Thyroid gland (tissue), 4 donors: ENCODE results near the gene CNTLN. TPM values are rescaled to one million over a fixed set of nuclear protein-coding genes. Genes with fewer than 3 reads are reported as not detected.

ENCODE experiments used
- DNase-seq, 2 donors: peaks; one replicate each; pipeline ENCODE4 v3.0.0-alpha.2; 2019
- H3K27ac ChIP-seq, 3 donors: fragments of 200-600 bp; sonication (generic); 1 replicate in 2 of 3; 2 replicates in 1 of 3; pipeline ENCODE4 v1.5.1; 2016 to 2019; ENCODE audit warnings: mild to moderate bottlenecking in 1 of 3, moderate library complexity in 1 of 3
- H3K27me3 ChIP-seq: fragments of 200-600 bp; sonication (generic); one replicate; pipeline ENCODE4 v1.5.1; 2019
- H3K36me3 ChIP-seq, 2 donors: fragments of 200-600 bp; sonication (generic); one replicate each; pipeline ENCODE4 v1.5.1; 2016 to 2019
- H3K4me1 ChIP-seq, 2 donors: fragments of 200-600 bp; sonication (generic); one replicate each; pipeline ENCODE4 v1.5.1; 2017 to 2019
- H3K4me3 ChIP-seq, 3 donors: fragments of 200-600 bp; sonication (generic); replicated peaks in 1 of 3; 1 replicate in 2 of 3; 2 replicates in 1 of 3; pipeline ENCODE4 v1.5.1; 2016; ENCODE audit warnings: mild to moderate bottlenecking in 1 of 3
- H3K9me3 ChIP-seq: fragments of 200-600 bp; sonication (generic); one replicate; pipeline ENCODE4 v1.5.1; 2017
- POLR2A ChIP-seq, 2 donors: fragments of 450-650 bp; IDR thresholded peaks; one replicate each; pipeline ENCODE4 v1.6.1; 2017; ENCODE audit warnings: antibody characterized with exemption in 2 of 2, mild to moderate bottlenecking in 2 of 2, moderate library complexity in 1 of 2
- WGBS, 2 donors: methylation state at CpG; one replicate each; pipeline ENCODE4 v1.1.5; 2017; 5-methylcytosine and 5-hydroxymethylcytosine counted together
- intact Hi-C: fragments of 100-400 bp; cut with DNase I; formaldehyde crosslinking; loops from one replicate; pipeline ENCODE4 v1.15.1; 2023
- total RNA-seq, 4 donors: library from RNA; depleted of rRNA; stranded (reverse); fragments of >200 nt; gene quantifications; one replicate each; pipeline ENCODE4 v1.2.3, GENCODE V29; 2016
- TF ChIP-seq, protein P1 (sequence below), 6 experiments: fragments of 200-600 bp in 3 of 6; fragments of 450-650 bp in 3 of 6; sonication (generic) in 3 of 6; IDR thresholded peaks; one replicate each; pipeline ENCODE4 v1.5.1; 2016 to 2019; ENCODE audit warnings: antibody characterized with exemption in 6 of 6, mild to moderate bottlenecking in 2 of 6, inconsistent platforms in 1 of 6, moderate library complexity in 1 of 6

The CNTLN gene
- total RNA-seq, 4 donors from 2014 or later: 10.0 to 16.1 (median 12.2) TPM

DNA sequence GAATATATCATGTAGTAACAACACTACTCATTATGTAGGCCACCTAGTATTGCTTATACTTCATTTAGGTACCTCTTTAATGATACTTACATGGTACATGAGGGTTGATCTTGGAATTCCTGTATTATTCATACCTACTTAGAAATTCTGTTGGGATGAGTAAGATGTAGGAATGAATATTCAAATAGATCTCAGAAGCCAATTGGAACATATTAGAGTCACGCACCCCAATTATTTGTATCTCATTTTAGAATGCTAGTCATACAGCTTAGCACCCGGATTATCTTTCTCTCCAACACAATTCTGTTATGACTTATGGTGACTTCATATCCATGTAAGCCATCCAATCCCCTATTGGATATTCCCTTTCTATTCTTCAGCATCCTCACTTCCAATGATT is 337.3 kb downstream of the CNTLN start:
- Histone ChIP-seq H3K4me1 (no peaks in the 10 kb centered on the region), H3K27me3 (no peaks in the 10 kb centered on the region), H3K36me3 (no peaks in the 10 kb centered on the region), H3K4me3 (no peak overlapping the region), H3K9me3 (no peaks in the 10 kb centered on the region), H3K27ac (no peak overlapping the region)
- intact Hi-C loops: no loop called here
- TF ChIP-seq, protein P1, sequence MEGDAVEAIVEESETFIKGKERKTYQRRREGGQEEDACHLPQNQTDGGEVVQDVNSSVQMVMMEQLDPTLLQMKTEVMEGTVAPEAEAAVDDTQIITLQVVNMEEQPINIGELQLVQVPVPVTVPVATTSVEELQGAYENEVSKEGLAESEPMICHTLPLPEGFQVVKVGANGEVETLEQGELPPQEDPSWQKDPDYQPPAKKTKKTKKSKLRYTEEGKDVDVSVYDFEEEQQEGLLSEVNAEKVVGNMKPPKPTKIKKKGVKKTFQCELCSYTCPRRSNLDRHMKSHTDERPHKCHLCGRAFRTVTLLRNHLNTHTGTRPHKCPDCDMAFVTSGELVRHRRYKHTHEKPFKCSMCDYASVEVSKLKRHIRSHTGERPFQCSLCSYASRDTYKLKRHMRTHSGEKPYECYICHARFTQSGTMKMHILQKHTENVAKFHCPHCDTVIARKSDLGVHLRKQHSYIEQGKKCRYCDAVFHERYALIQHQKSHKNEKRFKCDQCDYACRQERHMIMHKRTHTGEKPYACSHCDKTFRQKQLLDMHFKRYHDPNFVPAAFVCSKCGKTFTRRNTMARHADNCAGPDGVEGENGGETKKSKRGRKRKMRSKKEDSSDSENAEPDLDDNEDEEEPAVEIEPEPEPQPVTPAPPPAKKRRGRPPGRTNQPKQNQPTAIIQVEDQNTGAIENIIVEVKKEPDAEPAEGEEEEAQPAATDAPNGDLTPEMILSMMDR (IDR thresholded peaks at IDR 0.05): no peak
- TF ChIP-seq POLR2A (IDR thresholded peaks at IDR 0.05): no peak
- no peak for DNase-seq
- 96 to 97% methylated on average over 2 of the region's 2 CpGs for WGBS, 2 donors

DNA sequence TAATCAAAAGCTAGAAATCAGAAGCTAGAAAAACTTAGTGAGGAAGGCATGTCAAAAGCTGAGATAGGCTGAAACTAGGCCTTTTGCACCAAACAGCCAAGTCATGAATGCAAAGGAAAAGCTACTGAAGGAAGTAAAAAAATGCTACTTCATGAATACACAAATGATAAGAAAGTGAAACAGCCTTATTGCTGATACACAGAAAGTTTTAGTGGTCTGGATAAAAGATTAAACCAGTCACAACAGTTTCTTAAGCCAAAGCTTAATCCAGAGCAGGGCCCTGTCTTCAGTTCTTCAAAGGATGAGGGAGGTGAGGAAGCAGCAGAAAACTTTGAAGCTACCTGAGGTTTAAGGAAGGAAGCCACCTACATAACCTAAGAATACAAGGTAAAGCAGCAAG is 341.6 kb downstream of the CNTLN start:
- H3K9me3 ChIP-seq: no peaks in the 10 kb centered on the region
- H3K36me3 ChIP-seq: no peaks in the 10 kb centered on the region
- no peak for DNase-seq
- no peaks in the 10 kb centered on the region for H3K4me1 ChIP-seq
- TF ChIP-seq POLR2A (IDR thresholded peaks at IDR 0.05): no peak
- TF ChIP-seq, protein P1 (IDR thresholded peaks at IDR 0.05): no peak
- no peaks in the 10 kb centered on the region for H3K27me3 ChIP-seq
- no peak overlapping the region for H3K27ac ChIP-seq
- intact Hi-C loops: no loop called here
- no peak overlapping the region for H3K4me3 ChIP-seq

DNA sequence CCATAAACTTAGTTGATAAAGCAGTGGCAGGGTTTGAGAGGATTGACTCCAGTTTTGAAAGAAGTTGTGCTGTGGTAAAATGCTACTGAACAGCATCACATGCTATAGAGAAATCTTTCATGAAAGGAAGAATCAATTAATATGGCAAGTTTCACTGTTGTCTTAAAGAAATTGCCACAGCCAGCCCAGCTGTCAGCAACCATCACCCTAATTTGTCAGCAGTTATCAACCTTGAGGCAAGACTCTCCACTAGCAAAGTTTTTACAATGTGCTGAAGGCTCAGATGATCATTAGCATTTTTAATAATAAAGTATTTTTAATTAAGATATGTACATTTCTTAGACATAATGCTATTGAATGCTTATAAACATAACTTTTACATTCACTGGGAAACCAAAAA is 343.0 kb downstream of the CNTLN start:
- Histone ChIP-seq H3K27ac (no peak overlapping the region), H3K36me3 (no peaks in the 10 kb centered on the region), H3K9me3 (no peaks in the 10 kb centered on the region), H3K4me3 (no peak overlapping the region), H3K27me3 (no peaks in the 10 kb centered on the region), H3K4me1 (no peaks in the 10 kb centered on the region)
- TF ChIP-seq POLR2A (IDR thresholded peaks at IDR 0.05): no peak
- TF ChIP-seq, protein P1 (IDR thresholded peaks at IDR 0.05): no peak
- no peak for DNase-seq
- intact Hi-C loops: no loop called here

DNA sequence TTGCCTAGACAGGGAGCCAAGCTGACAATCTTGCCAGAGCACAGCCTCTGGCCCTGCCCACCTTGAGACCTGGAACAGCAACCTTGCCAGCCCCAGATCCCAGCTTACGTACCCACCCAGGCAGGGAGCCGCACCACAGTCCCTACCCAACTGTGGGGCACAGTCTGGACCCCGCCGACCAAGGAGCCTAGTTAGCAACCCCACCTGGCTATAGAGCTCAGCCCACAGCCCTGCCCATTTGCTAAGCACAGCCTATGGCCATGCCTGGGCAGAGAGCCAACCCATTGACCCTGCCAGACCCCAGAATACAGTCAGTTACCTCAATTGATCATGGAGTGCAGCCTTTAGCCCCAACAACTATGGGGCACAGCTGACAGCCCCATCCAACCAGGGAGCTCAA is 346.1 kb downstream of the CNTLN start:
- 96 to 100% methylated on average over 4 of the region's 4 CpGs for WGBS, 2 donors
- Histone ChIP-seq H3K36me3 (no peaks in the 10 kb centered on the region), H3K9me3 (no peaks in the 10 kb centered on the region), H3K27me3 (no peaks in the 10 kb centered on the region), H3K27ac (no peak overlapping the region), H3K4me3 (no peak overlapping the region), H3K4me1 (no peaks in the 10 kb centered on the region)
- intact Hi-C loops: no loop called here
- peak in 1 of 2 donors; percentile 1 for DNase-seq
- TF ChIP-seq, protein P1 (IDR thresholded peaks at IDR 0.05): no peak
- no peak for TF ChIP-seq POLR2A (IDR thresholded peaks at IDR 0.05)

DNA sequence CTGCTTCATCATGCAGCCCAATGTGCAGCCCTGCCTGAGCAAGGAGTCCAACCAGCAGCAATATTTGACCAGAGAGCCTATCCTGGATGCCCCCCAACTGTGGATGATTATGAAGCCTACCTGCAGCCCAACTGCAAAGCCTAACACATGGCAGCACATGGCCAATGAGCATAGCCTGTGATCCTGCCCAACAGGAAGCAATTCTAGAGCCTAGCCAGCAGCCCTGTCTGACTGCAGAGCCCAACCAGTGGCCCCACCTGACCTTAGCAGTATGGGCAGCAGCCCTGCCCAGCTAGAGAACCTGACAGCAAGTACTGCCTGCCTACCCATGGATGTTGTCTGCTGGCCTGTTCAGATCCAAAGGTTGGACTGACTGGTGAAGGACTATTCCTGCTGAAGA is 346.7 kb downstream of the CNTLN start:
- no peak for DNase-seq
- H3K9me3 ChIP-seq: no peaks in the 10 kb centered on the region

More for the DNA sequence above, 346.7 kb downstream of the CNTLN start:
- H3K27me3 ChIP-seq: no peaks in the 10 kb centered on the region
- TF ChIP-seq POLR2A (IDR thresholded peaks at IDR 0.05): no peak
- TF ChIP-seq, protein P1 (IDR thresholded peaks at IDR 0.05): no peak
- H3K36me3 ChIP-seq: no peaks in the 10 kb centered on the region
- no peak overlapping the region for H3K27ac ChIP-seq
- intact Hi-C loops: no loop called here
- H3K4me1 ChIP-seq: no peaks in the 10 kb centered on the region
- no peak overlapping the region for H3K4me3 ChIP-seq
